CD4-positive, alpha-beta T cell treated with Interferon alpha-2 for 1 hour (primary cell): ENCODE measurements around the gene UROS.

Experiments
- DNase-seq, 2 donors: peaks; one replicate each; pipeline ENCODE4 v3.0.0-alpha.2; 2020 to 2022

Gene UROS

DNA sequence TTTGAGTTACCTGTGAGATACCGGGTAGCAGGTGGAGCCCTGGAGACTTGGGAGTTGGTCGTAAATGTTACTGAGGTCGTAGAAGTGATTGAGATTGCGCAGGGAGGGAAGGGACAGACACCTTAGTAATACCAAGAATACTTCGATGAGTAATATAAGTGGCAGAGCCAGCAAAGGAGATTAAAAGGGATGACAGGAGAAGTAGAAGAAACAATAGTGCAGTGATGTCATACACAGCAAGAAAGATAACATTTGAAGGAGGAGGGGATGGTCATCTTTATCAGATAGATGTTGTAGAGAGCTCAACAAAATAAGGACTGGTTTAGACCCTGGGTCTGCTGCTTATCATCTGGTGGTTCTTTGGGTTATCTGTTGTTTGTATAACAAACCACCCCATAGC, 5.3 kb upstream of the UROS start:
- DNase-seq = no peak

DNA sequence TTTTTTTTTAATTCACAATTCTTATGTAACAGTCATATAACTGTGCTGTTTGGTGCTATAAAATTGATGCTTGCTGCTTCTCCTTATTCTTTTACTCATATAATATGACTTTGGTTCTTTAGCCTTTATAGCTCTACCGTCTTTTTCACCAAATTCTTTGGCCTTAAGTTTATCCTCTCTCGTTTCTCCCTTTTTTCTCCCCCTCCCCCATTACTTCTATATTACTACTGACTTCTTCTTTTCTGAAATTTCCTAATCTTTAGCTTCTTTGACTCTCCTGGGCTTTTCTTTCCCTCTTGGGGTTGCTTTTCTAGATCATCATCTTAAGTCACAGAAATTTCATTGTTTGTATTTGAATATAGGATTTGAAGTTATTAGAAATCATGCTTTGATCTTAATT, 4.1 kb upstream of the UROS start:
- DNase-seq = no peak

DNA sequence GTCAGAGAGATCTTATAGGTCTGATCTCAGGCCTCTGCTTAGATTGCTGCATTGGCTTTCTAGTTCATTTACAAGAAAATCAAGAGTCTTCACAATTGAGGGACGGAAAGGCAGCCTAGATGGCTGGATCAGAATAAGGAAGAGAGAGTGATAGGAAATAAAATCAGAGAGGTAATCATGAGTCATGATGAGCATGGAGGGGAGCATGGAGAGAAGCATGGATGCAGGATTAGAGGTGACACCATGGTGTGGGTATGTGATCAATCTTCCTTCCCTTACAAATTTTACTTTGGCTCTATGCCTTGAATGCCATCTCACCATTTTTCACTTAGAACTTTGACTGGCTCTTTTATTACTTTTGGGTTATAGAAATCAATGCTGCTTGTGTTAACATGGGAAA, 1.7 kb upstream of the UROS start:
- no peak for DNase-seq

DNA sequence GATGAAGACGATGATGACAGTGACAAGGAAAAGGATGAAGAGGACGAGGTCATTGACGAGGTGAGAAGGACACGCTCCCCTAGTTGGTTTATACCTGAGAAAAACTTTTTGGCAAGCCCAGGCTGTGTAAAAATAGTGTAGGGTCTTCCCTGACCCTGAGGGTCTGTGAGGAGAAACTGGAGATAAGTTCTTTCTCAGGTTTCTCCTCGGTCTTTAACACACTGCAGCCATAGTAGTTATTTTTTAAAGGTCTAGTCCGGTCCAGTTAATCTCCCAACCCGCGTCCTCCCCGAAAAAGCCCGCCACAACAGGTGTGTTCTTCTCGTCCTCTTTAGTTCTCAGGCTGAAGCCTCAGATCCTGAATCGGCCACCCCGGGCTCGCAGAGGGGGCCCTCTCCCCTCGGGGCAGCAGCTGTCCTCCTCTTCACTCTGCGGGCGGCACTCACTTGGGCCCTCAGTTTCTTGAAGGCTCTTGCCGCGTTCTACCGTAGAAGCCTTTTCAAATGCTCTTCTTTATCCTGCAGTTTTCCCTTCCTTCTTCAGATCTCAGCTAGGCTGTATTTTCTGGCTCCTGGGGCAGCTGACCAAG, 699 bp upstream of the UROS start:
- DNase-seq = peak in 1 of 2 donors; percentile 1

DNA sequence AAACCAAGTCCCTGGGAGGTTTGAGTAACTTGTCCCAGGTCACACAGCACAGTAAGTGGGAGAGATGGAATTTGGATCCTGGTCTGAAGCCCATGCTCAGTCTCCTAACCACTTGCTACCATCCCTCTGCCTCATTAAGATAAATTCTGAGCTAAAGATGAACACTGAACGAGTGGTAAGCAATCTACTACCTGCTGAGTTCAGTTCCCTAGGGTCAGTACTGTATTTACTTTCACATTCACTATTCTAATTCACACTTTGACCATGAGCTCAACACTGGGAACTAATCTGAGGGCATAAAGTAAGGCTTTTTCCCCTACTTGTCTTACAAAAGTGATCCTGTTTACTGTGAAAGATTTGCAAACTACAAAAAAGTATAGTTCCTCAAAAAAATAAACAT, 2.4 kb downstream of the UROS start:
- DNase-seq = no peak

DNA sequence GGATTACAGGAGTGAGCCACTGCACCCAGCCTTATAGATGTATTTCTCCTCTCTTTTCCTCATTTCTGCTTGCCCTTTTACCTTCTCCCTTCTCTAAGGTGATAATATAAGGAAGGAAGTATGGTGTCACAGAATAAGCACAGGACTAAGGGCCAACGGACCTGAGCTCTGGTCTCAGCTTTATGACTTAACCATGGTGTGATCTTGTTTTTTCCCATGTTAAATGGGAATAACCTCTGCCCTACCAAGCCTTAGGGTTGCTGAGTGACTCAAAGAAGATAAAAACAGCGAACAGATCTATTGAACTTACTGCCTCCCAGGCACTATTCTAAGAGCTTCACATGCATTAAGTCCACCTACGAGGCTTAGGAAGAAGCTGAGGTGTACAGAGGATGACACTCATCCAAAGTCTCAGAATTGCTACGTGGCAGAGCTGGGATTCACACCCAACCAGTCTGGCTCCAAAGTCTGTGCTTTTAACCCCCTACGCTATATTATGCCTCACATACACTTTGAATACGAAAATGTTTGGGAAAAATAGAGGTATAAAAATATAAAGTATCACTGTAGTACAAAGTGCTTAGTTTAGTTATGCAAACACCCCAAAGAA, 5.6 kb downstream of the UROS start:
- no peak for DNase-seq

DNA sequence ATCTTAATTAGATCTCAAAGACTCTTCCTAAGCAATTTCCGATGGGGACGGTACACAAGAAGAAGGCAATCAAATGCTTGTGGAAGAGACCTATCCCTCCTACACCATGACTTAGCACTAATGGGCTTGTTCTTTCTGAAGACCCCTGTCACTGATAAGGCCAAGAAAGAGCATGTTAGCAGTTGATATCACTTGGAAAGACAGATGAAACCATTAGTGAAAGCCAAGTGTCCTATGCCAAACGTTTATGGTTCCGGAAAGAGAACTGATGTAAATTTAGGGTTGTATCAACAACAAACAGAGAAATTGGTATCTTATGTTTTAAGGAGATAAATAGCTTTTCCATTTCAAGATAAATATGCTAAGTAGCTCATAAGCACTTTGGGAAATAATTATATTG, 6.5 kb downstream of the UROS start:
- no peak for DNase-seq

DNA sequence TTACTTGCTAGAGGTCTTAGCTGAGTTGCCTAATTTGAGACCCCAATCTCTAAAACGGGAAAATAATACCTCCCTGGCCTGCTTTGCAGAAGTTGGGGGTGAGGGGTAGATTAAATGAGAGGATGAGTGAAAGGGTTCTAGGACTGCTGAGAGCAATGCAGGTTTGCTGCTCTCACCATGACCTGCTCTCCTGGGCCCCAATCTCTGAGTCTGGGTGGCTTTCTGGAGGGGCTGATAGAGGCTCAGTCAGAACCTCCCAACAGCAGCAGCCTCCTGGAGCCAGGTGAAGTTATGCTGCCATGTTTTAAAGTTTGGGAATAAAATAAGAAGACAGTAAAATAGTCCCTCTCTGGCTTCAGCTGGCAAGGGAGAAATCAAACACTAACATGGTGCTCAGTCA, 7.3 kb downstream of the UROS start:
- DNase-seq = no peak

DNA sequence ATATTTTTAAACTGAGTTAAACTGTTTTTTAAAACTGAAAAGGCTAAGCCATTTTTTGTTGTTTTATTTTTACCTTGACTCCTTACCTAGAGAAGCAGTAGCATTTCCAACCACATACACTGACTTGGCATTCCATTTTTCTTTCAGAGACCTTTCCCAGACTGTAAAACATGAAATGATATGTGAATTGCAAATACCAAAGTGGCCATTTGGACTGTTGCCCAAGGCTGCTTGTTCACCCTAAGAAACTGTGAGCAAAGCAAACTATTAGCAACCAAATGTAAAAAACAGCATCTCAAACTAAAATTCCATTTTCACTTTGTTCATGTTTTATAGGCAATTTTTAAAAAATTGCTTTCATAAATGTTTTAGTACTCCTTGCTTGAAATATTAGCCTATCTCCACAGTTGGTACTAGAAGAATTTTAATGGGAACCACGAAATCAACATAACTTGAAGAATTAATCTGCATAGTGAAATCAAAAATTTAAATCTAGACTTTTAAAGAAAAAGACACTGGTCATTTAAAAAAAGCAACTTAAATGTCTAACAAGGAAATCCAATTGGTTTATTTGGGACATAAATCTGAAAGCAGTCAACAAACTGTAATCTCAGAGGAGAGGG, 10.8 kb downstream of the UROS start:
- DNase-seq = no peak

DNA sequence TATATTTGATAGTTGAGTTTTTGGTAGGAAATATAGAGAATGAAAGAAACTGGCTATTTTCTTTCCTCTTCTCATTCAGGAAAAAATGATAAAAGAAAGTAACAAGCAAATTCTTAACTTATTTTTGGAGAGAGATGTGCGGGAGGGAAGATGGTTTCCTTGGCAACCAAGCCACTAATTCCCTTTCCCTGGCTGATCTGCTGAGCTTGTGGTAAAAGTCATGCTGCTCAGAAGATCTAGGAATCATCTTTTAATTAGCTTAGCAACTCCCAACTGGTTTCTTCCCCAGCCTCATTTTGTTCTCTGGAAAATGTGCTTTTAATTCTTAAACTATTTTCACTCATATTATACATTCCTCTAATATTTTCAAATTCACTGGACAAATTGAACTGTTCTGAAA, 11.8 kb downstream of the UROS start:
- no peak for DNase-seq

DNA sequence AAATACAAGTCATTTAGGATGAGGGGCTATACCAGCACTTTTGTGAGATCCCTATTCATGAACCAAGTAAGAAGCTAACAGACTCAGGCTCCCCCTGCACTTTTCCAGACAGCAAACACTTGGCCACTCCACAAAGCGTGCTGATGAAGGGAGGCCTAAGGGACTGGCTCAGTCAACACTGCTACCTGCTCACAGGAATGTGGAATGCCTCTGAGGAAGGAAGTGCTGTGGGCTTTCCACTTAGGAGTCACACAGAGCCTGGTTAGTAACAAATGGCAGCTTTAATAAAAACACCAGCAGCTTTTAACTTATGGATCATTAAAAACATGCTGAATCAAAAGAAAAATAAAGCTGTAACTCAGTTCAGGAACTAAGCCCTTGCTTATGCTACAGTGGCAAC, 15.0 kb downstream of the UROS start:
- no peak for DNase-seq

DNA sequence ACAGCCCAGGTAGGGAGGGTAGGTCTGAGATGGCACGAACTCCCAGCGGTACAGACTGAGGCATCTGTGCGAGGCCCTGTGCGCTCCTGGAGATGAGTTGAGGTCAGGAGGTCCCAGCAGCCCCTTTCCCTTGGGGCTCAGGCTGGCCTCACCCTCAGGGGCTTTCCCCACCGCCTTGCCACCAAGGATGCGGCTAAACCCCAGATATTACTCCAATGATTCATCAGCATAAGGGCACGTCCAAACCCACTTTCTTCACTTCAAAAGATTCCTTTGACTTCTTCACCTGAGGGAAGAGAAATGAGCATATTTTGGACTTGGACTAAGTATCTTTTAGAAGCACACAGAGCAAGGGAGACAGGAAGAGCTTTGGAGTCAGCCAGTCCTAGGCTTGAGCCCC, 20.3 kb downstream of the UROS start:
- no peak for DNase-seq

DNA sequence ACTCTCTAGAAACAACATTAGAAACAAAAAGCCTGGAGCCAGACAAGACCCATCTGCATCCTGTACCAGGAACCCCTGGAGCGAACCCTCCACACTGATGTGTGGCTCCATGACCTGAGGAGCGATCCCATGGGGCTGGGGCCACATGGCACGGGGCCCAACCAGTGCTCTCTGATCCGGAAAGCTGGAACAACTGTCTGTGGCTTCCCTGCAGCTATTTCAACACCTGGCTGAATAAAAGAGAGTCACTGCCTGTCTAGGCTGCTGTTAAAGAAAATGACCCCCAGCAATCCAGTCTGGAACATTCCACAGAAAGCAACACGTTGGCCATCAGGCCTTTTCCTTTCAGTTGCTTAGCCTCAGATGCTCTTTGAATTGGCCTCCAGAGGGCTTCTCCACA, 20.9 kb downstream of the UROS start:
- DNase-seq = no peak

DNA sequence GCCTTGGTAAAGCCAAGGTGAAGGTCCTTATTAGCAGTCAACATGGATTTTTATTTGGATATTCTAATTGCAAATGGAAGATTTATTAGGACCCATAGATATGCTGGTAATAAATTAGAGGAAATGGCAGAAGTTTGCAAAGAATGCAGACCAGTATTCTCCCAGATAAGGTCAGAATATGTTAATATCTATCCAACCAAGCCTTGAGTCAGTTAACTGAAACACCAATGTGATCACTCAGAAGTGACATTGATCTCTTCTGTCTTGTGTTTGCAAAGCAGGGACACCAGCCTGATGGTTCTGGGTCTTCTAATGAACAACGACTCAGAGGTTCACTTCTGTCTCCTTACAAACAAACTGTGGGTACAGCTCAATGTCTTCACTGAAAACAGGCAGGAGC, 21.5 kb downstream of the UROS start:
- DNase-seq = no peak

DNA sequence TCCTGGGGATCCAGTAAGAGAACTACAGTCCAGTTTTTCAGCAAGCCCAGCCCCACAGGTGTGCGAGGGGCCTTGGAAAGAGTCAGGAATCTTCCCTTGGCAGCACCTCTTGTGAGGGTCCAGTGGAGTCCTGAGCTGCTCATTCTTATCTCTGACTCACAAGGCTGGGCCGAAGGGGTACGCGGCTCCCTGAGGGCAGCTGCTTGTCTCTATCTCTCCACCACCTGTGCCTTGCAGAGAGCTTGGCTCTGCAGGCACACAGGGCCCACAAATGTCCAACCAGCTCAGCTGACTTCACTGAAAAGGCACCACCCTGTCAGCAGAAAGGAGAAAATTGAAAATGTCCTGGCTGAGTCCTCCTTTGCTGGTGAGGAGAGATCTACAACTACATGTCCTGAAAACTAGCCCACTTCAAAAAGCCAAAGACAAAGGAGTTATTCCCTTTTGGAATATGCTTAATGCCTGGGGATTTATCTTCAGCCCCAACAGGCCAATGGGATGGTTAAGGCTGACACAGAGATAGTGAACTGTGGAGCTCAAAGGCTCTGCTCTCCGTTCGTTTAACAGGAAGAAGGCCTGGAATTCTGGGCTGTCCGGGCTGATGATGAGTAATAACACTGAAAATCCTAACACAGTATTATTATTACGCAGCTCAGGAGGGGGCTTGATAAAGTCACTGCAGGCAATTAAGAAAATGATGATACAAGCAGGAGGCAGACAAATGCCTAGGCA, 23.4 kb downstream of the UROS start:
- DNase-seq = no peak

DNA sequence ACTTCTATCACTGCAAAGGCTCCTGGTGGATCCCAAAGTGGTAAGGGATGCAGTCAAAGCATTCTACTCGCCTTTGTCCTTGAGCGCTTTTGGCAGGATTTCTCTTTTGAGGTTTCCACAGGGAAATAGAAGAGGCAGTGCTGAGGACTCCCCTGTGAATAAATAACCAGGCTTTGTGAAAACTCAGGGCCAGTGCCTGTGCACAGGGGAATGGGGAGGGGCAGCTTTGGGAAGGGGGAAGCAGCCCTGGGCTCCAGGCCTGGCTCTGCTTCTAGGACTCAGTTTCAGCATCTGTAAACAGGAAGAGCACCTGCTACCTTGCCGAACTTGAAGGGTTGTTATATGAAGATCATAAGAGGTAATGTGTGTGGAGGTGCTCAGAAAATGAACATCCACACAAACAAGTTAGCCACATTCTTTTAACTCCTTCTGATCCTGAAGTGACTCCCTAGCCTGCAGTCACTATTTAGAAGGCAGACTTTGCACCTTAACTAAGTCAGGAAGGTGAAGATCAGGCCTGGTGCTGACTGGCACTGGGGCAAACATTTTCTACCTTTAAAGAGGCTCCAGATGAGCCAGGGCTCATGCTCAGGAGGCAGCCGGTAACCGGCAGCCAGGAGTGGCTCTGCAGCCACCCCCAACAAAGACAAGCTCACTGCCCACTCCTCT, 24.9 kb downstream of the UROS start:
- DNase-seq = no peak

DNA sequence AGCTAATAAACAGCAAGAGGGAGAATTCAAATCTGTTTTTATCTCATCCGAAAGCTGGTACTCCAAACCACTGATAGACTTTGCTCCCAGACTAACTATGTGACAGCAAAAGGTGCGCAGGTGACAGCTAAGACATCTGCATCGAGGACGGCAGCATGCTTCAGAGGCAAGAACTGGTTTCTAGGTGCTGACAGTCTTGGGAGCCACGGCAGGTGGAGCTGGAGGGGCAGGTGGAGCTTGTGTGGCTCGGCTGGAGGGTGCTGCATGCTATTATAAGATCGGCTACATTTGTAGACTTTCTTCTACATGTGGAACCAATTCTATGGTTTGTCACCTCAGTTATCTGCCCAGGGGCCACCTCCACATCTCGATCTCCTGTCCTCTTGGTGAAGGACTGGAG, 25.6 kb downstream of the UROS start:
- no peak for DNase-seq

DNA sequence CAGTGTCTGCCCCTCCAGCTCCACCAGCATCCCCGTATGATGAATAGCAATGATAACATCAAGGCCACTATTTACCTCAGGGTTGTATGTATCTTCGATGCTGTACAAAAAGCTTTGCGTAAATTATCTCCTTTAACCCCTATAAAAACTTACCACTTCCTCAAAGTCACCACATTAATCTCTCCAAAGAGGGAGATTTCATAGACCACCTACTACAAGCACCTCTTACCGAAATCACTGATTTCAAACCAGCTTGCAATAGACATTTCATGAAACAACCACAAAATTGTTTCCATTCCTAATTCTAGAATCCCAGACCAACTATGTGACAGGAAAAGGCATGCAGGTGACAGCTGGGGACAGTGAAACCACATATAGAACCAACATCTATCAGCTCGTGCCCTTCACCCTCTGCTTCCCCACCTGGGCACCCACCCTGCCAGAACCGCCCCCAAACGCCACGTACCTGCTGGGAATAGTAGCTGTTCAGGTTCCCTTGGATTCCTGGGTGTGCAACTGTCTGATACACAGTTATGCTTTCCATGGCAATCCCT, 27.3 kb downstream of the UROS start:
- no peak for DNase-seq

DNA sequence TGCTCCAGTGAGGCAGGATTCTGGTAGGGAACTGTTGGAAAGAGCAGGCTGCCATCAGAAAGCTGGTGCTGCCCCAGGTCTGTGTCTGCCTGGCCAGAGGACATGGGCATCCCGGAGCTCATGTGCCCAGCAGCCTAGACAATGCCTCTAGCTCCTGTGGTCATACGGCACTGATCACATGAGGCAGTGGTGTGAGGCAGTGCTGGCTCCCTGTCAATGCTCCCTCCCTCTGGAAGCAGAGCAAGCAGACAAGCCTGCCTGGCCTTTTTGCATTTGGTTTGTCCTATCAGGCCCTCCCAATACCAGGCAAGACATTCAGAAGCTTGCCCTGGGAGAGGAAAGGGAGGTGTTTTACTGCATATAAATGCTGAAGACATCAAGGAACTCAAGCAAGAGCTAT, 27.9 kb downstream of the UROS start:
- no peak for DNase-seq

DNA sequence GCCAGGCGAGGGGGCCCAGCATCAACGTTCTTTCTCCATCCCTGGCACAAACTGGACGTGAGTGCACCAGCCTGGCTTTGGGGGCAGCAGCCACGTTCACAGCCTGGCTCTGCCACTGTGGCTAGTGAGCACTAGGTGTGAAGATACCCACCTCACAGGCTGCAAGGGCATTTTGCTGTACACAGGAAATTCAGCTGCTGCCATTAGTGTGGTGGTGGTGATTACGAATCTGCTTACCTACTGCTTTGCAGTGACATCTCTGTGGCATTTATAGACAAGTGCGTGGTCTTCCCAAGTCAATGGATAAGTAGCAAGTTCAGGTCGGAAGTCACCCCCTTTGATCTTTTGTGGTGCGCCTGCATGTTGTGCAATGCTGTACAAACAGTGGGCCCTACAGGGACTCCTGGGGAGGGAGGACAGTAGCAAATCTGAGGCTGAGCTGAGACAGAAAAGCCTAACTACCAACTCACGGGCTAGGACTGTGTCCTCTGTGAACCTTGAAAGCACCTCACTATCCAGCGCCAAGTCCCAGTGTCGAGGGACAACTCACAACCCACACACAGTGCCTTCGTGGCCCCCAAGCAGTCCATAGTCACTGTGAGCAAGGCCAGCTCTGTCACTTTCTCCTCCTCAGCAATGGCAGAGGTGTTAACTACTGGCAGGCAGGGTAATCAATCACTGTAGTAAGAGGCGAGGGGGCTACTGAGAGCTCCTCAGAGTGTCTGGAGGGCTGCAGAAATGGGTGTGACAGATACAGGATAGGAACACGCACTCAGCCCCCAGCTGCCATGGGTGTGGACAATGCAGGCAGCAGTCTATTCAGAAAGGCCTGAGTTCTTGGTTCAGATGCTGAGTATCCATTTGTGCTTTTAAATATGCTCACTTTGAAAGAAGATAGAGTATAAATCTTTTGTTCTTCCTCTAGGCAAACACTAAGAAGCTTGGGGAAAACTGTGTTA, 30.4 kb downstream of the UROS start:
- no peak for DNase-seq

DNA sequence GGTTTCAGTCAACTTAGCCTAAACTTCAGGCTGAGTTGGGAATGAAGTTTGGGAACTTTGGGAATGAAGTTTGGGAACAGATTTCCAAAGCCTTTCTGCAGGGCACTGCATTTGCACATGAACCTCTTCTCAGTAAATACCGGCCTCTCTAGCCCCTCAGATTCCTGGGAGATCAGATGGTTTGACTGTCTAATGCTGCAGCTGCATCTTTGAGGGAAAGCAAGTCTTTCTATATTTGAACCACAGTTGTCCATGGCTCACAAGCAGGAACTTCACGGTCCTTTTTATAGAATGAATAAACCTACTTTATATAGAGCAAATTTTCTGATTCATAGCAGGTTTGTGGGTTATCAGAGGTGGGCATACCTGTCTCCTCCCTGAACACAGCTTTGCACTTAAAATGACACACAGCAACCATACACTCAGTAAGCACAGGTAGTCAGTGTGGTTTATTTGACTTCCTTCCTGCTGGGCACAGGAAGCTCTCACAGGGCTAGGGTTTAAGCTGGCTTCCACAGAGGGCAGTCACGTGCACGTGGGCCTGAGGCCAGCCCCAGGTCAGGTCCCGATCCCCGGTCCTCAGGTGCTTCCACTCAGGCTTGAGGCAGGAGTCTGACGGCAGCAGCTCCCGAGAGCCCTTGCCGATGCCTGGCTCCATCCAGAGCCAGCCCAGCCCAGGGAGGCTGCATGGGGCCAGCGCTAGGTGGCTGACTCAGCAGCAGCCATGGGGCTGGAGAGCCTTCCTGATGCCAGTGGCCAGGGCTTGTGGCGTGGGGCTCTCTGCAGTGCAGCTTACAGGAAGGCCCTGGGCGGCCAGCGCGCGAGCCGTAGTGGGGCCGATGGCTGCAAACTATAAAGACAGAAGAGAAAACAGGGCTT, 34.7 kb downstream of the UROS start:
- DNase-seq = no peak
